Dermis microvascular lymphatic vessel endothelial cell (primary cell): Measurements from ENCODE around the gene PLD1. TPM values are rescaled to one million over a fixed set of nuclear protein-coding genes. Genes with fewer than 3 reads are reported as not detected.
"Not testable (repeated sequence)": the region's sequence is repeated elsewhere in the genome, so short reads cannot be mapped to it uniquely, and the experiment has no call there.

Experiments
- DNase-seq, 2 donors: peaks; one replicate each; pipeline versions ENCODE4 v3.0.0 to v3.0.0-alpha.2; 2010; ENCODE audit warnings: low read depth in 2 of 2
- total RNA-seq: library from RNA; depleted of rRNA; stranded (reverse); fragments of >200 nt; gene quantifications from 2 replicates; pipeline ENCODE4 v1.2.1, GENCODE V29; 2014

The PLD1 gene
- total RNA-seq, 1 donor from 2014 or later = 89.2 TPM

DNA sequence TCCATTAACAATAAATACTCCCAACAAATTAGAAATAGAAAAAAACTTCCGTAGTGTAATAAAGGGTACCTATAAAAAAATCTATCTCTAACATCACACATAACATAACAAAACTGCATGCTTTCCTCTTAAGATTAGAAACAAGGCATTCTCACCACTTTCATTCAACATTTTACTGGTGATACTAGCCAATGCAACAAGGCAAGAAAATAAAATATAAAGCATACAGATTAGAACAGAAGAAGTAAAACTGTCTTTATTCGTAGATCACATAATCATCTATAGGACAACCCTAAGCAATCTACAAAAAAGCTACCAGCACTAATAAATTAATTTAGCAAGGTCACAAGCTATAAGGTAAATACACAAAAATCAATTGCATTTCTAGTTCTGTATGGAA, 107.1 kb downstream of the PLD1 start:
- DNase-seq = no peak

DNA sequence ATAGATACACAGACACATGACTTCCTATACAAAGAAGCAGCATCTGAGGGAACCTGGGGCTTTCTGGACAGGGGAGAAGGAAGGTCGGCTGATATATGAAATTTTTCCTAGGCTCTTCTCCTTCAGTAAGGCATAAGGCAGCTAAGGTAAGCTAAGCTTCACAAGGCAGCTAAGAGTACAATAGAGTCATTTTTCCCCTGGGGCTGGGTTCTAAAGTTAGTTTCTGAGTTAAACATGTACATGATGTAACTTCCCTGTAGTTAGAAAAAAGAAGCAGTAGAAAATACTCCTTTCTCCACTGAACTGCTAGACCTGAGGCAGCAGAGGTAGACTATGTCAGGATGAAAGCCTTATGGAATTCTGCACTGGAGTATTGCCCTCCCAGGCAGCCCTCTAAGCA, 109.6 kb downstream of the PLD1 start:
- DNase-seq = no peak

DNA sequence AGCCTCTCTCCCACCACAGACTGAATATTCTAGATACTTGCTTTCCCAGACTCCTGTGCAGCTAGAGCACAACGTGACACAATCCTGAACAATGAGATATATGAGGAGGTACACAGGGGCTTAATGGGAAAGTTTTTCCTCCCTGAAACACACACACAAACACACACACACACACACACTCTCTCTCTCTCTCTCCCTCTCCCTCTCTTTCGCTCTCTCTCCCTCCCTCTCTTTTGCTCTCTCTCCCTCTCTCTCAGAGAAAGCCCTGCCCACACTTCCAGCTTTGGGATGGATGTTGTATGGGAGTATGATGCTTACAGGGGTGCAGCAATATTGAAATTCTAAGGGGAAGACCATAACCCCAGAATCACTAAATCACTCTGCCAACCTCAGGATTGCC, 110.1 kb downstream of the PLD1 start:
- no peak for DNase-seq

DNA sequence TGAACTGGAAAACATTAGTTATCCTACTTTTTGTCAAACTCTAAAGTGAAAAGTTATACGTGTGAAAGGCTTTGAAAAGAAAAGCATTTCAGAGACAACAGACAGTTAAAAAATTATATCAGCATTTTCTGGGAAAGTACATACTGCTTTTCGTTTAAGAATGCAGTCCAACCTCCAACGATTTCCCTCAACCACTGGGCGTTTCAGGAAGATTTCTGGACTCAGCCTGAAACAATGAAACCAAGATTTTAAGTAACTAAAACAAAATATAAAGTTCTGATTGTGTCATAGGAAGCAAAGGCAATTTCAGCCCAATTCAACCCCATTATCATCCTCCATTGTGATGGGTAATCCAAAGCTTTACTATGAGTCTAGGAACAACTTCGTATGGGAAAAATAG, 110.7 kb downstream of the PLD1 start:
- no peak for DNase-seq

DNA sequence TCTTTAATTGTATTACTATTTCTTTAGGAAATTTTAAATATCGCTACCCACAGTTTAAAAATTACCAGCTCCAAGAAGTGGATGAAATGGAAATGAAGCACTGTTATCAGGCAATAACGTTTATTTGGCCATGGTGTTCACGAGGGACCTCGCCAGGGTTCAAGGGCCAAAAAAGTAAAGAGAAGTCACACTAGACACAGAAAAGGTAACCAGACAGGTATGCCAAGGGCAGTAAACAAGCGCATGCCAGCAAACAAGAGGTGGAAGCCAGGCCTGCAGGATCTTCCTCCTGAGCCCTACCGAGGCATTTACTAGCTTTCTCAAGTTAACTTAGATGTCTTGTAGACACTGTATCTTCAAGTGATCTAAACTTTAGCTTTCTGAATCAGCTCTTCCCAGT, 113.5 kb downstream of the PLD1 start:
- DNase-seq = no peak

DNA sequence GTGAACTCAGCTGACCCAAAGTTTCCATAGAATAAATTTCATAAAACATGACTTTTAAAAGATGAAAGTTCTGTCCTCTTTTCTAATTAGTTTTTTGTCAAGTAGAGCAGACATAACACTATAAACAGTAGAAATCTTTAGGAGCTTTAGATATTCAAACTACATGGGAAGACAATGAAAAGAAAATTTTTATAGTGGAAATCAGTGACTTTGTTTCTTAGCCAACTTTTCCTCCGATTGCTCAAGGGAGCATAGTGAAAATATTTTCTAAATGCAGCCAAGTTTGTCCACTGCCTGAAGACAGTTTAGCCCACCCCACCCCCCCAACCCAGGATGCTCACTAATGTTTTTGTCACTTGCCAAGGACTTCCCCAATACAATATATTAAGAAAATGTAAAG, 114.9 kb downstream of the PLD1 start:
- DNase-seq = no peak

DNA sequence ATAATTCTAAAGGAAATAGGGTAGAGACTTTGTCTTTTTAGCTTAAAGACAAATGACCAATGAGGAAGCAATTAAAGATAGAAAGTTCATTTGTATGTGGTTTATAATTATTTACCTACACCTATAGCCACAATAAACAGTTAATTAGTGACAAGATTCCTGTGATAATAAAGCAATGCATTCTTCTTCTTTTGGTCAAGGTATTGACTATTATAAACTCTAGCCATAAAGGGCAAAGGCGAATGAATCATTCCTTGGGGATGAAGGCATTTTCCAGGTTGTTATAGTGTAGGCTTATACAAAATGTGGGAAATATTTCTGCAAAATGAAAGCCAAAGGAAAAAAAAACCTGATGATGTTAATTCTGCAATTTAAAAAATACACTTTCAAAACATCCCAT, 115.4 kb downstream of the PLD1 start:
- DNase-seq = no peak

DNA sequence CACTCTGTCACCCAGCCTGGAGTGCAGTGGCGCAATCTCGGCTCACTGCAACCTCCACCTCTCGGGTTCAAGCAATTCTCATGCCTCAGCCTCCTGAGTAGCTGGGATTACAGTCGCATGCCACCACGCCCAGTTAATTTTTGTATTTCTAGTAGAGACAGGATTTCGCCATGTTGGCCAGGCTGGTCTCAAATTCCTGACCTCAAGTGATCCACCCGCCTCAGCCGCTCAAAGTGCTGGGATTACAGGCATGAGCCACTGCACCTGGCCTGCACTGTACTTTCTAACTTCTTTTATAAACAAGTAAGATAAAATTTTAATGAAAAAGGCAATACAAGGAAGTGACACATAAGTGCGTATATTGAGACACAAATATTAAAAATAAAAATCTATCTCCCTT, 117.7 kb downstream of the PLD1 start:
- DNase-seq = not testable (repeated sequence)

DNA sequence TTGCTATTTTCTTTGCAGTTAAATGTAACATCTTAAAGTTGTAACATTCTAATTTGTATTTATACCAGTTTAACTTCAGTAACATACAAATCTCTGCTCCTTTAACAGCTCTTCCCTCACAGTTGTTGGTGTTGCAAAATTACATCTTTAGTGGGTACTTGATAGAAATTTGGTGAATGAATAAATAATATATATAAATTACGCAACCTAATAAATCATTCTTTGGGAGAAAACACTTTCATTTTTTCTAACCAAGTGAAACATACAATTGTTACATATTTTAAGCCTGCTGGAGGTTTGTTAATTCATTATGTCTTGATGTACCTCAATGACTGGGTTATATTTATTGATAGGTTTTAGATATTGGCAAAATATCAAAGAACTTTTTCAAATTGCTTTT, 118.8 kb downstream of the PLD1 start:
- no peak for DNase-seq

DNA sequence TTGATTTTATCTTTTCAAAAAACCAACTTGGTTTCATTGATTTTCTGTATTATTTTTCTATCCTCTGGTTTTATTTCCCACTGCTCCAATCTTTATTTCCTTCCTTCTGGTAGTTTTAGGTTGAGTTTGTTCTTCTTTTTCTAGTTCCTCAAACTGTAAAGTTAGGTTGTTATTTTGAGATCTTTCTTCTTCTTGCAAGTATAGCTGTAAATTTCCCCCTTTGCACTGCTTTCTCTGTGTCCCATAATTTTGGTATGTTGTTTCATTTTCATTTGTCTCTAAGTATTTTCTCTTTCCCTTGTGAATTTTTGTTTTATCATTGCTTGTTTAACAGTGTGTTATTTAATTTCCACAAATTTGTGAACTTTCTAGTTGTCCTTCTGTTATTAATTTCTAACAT, 120.0 kb downstream of the PLD1 start:
- DNase-seq = no peak

DNA sequence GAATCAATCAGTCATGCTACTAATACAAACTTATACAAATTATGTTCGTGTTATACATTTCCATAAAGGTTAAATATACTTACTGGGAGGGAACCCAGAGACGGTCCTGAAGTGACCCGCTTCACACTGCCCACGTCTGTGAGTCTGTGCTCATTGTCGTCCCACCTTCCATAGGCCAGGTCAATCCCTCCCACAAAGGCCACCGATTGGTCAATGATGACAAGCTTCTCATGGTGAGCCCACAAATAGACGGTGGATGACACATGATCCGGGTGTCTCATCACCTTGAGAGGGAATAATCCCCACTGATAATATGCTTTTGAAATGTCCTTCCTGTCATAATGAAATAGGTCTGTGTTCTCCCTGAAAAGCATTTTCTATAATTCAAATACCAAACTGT, 121.7 kb downstream of the PLD1 start:
- DNase-seq = no peak

DNA sequence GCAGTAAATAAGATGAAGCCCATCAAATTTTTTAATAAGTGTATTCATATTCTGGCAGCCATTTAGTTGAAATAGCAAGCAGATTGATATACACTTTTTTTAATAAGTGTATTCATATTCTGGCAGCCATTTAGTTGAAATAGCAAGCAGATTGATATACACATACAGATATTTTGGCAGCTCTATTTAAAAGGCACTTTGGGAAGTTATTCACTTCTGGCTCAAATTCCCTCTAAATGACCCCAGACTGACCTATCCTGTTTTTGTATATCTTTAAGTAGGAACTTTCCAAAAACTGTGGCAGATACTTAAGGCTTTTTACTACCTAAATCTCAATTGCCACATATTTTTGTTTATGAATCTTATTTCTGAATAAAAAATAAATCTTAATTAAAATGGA, 122.3 kb downstream of the PLD1 start:
- DNase-seq = no peak

DNA sequence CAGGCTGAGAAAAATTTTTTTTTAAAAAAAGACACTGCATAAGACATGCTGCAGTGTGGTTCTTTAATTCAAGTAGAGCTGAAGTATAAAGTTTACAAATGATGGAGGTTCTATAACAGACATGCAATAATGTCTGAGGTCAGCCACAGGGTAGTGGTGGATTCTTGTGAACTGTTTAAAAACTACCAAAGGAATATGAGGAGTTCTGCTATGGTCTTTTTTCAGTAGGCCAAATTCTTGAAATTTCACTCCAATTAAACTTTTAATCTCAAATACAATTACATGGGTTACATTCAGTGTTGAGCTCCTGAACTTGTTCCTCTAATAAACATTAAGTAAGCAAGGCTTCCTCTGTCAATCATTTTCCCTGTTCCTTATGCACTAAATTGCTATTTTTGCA, 122.7 kb downstream of the PLD1 start:
- no peak for DNase-seq

DNA sequence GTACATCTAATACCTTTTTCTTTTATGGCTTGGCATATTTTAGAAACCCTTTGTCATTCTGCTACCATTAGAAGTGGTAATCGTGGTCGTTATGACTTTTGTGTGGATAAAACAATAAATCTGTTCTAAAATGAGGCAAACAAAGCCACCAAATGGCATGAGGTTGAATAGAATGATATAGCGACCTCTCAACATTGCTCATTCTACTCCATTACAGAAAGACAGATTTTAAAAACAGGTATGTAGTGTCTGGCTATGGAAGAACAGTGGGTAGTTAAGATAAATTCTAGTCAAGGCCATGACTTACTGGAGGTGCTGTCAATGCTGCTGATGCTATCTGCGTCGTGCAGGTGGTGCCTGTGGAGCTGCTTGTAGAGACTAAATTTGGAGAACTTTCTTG, 123.2 kb downstream of the PLD1 start:
- no peak for DNase-seq

DNA sequence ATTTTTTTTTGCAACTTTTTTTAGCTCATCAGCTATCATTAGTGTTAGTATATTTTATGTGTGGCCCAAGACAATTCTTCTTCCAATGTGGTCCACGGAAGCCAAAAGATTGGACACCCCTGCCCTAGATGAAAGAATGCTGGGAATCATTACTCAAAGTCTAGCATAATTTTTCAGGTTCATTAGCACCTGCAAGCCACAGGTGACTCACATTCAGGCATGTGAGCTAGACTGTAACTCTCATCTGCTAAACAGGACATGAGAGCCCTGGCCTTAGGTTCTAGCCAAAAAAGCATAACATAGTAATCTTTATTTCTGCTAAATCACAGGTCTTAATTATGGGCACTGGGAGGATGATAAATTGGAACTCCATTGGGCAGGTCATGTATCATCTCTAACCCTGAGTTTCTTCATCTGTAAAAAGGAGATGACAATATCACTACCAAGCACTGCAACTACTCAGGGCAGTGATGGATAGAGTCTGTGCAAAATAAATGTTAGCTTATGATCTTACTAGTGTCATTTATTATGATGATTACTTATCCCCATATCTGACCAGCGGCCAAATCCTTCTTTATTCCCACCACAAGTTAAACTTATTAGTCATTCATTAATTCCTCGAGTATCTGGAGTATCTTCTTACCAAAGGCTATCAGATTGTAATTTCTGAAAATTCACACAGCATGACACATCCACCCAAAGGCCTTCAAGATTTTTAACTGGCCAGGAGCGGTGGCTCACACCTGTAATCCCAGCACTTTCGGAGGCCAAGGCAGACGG, 125.0 kb downstream of the PLD1 start:
- DNase-seq = no peak

DNA sequence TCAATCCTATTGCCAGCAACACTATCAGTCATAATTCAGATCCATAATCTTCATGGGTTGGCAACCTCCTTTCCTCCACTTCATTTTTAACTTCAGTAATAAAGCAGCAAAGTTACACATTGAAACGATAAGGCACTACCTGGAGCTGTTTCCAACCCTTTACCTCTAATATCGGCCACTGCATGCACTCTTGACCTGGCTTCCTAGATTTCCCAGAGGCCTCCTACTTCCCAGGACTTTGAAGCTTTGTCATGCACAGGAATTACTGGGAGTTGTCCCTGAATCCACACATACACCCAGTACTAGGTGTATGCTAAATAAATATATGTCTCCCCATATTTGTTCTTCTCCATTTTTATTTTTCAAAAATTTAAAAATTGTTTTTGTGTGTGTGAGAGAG, 126.1 kb downstream of the PLD1 start:
- no peak for DNase-seq

DNA sequence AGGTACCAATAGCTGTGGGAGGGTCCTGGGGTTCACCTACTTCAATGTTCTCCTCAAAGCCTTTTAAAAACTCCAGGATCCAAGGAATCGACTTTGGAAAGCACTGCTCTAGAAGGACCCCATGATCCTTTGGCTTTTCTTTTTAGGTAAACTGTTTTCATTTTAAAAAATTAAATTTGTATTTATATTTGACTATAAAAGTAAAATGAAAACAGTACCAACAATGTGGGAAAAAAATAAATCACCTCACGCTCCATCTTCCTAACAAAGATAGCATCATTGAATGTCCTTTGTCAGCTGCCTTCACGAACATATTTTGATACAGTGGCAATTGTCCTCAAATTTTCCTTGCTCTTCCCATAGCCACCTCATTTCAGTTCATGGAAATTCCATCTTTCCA, 127.5 kb downstream of the PLD1 start:
- DNase-seq = no peak

DNA sequence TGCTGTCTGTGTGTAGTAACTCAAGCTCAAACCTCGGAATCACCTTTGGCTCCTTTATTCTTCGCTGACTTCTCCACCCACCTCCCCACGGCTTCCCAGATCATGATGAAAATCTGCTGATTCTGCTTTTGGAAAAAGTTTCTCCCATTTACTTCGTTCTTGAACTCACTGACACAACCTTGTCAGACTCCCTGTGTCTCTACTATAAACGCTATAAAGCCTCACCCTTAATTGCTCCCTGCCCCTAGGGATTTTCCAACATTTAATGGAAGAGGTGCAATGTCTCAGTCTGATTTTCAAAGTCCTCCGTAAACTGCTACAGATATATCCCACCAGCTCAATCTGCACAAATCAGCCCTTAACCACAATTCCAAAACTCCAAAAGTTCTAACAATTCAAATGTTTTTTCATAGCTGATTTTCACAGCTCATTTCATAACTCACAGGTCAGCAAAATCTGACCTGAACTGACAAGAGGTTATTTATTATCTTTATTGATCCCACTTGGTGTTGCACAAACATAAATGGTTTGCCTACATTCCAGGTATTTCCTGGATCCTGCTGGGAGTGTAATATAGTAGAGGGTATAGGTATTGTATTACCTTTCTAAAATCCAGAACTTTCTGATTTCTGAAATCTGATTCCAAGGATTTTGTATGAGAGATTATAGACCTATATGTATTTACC, 129.4 kb downstream of the PLD1 start:
- no peak for DNase-seq

DNA sequence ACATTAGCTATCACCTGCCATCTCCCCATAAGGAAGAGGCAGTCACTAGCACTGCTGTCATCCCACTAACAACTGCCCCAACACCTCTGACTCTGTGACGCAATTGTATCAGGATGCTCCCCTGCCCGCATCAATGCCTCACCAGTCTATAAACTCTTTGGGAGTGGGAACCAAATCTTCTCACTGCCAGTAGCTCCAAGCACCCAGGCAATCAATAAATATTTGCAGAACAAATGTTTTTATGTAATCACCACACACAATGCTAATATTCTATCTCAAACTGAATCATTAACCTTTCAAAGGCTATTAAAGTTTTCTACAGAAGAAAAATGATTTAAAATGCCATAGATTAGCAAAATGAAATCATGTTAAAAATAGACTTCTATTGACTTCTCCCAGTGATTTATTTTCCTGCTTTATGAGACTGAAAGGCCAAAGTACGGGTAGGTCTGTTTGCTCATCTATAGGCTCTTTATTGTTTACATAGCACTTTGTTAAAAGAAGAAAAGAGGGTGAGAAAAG, 131.3 kb downstream of the PLD1 start:
- no peak for DNase-seq

DNA sequence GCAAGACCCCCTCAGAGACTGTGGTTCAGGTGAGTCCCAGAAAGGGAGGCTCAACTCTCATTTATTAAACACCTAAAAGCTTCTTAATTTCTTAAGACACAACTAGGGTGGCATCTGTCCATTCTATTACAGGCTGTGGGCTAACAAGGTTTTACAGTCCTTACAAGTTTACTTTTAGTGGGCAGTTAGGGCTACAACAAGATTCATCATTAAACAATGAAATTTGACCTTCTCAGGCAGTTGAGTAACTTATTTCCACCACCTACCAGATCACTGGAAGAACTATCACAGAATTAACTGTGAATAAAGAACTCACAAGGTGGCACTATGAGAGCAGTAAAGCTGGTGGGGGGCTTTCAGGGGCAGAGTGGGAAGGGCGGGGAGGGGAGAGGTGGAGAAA, 132.6 kb downstream of the PLD1 start:
- no peak for DNase-seq

DNA sequence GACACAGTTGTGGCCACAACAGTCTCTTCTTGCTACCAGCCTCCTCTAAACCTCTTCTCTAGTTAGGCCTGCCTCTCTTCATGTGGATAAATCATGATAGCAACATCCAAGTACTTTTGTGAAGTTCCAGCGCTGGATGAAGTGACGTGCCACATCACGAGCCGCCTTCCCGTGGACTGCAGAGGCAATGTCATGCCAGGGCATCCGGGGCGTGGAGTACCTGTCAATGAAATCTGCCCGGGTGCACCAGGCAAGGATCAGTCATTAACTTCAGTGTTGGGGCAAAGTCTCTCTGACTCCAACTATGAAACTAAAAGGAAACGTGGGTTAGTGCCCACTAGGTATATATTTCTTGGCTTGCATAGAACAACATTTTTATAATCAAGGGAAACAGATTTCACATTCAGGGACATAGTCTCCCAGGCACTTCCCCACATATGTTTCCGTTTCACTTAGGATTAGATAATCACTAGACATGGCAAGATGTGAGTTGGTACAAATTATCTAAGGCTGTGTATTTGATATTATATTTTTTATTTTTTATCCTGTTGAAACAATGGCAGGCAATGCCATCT, 133.6 kb downstream of the PLD1 start:
- DNase-seq = no peak

DNA sequence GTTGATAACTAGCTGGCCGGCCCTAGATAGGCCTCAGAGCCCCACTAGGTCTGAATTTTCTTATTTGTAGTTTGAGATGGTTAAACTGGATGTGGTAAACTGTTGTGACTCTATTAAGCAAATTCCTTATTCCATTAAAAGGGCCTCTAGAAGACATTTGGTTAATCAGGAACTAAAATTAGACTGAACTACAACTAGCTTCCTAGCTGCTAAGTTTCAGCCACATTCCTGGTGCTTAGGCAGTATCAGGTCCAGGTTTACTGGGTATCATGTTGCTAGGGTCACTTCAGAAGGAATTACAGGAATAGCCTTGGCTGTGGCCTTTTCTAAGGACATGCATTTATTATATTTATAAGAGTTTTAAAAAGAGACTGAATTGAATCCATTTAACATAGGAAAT, 136.3 kb downstream of the PLD1 start:
- DNase-seq = no peak

DNA sequence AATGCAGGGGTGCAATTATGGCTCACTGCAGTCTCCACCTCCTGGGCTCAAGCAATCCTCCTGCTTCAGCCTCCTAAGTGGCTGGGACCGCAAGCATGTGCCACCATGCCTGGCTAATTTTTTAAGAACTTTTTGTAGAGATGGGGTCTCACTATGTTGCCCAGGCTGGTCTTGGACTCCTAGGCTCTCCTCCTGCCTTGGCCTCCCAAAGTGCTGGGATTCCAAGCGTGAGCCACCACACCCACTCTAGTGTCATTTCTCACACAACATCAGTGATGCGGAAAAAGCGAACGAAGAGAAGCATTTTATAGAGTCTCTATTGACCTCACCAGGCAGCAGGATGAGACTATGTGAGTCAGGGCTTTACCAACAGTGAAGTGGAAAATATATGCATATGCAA, 137.7 kb downstream of the PLD1 start:
- no peak for DNase-seq
